HepG2 (cell line): ENCODE measurements around the gene MOV10L1. TPM values are rescaled to one million over a fixed set of nuclear protein-coding genes. Genes with fewer than 3 reads are reported as not detected.

Experiments
- EEA1 ChIP-seq: sonication (generic); formaldehyde crosslinking; IDR thresholded peaks from 2 replicates; pipeline ENCODE4 v1.5.1; 2020; ENCODE audit warnings: mild to moderate bottlenecking, missing genetic modification reagents, borderline replicate concordance
- FOXA3 ChIP-seq: IDR thresholded peaks from 2 replicates; pipeline ENCODE4 v1.6.1; 2016; ENCODE audit warnings: missing genetic modification reagents, missing compliant biosample characterization
- HOXA7 ChIP-seq: sonication (generic); formaldehyde crosslinking; IDR thresholded peaks from 2 replicates; pipeline ENCODE4 v1.8.1; 2022; ENCODE audit warnings: mild to moderate bottlenecking, missing genetic modification reagents, moderate library complexity
- IRX3 ChIP-seq: sonication (generic); formaldehyde crosslinking; IDR thresholded peaks from 2 replicates; pipeline ENCODE4 v1.8.1; 2023; ENCODE audit warnings: mild to moderate bottlenecking, low read depth, missing genetic modification reagents, borderline replicate concordance
- ISX ChIP-seq: sonication (generic); formaldehyde crosslinking; conservative IDR thresholded peaks from 2 replicates; pipeline ENCODE4 v1.5.0; 2020; ENCODE audit warnings: missing genetic modification reagents
- KAT8 ChIP-seq: IDR thresholded peaks from 2 replicates; pipeline ENCODE4 v1.6.1; 2016; ENCODE audit warnings: missing genetic modification reagents, missing compliant biosample characterization
- MIER3 ChIP-seq: IDR thresholded peaks from 2 replicates; pipeline ENCODE4 v1.6.1; 2016; ENCODE audit warnings: missing compliant biosample characterization, borderline replicate concordance
- NFRKB ChIP-seq: fragments of 450-650 bp; IDR thresholded peaks from 2 replicates; pipeline ENCODE4 v1.6.1; 2017
- NRL ChIP-seq: sonication (generic); formaldehyde crosslinking; IDR thresholded peaks from 2 replicates; pipeline ENCODE4 v1.5.0; 2020; ENCODE audit warnings: missing genetic modification reagents, mild to moderate bottlenecking, moderate library complexity, borderline replicate concordance
- SAP130 ChIP-seq: IDR thresholded peaks from 2 replicates; pipeline ENCODE4 v1.6.1; 2016; ENCODE audit warnings: low read depth
- SRY ChIP-seq: sonication (generic); formaldehyde crosslinking; IDR thresholded peaks from 2 replicates; pipeline ENCODE4 v1.8.0; 2022; ENCODE audit warnings: mild to moderate bottlenecking, missing genetic modification reagents
- YEATS4 ChIP-seq: sonication (generic); formaldehyde crosslinking; IDR thresholded peaks from 2 replicates; pipeline ENCODE4 v1.4.0; 2020; ENCODE audit warnings: missing genetic modification reagents, borderline replicate concordance
- ZNF224 ChIP-seq: sonication (generic); formaldehyde crosslinking; IDR thresholded peaks from 2 replicates; pipeline ENCODE4 v1.5.0; 2020; ENCODE audit warnings: mild to moderate bottlenecking, missing genetic modification reagents
- ZNF598 ChIP-seq: sonication (generic); formaldehyde crosslinking; IDR thresholded peaks from 2 replicates; pipeline ENCODE4 v1.5.1; 2020; ENCODE audit warnings: mild to moderate bottlenecking, missing genetic modification reagents, borderline replicate concordance
- ZSCAN31 ChIP-seq: sonication (generic); formaldehyde crosslinking; IDR thresholded peaks from 2 replicates; pipeline ENCODE4 v1.5.0; 2020; ENCODE audit warnings: low read depth, mild to moderate bottlenecking, missing genetic modification reagents
- polyA plus RNA-seq, 8 experiments: library from polyadenylated mRNA; depleted of rRNA in 3 of 8; stranded (reverse) in 7 of 8; unstranded in 1 of 8; fragments of >200 nt; fragmentation: Illumina TruSeq in 4 of 8; extraction: Trizol in 4 of 8; gene quantifications; 2 replicates each; pipeline versions ENCODE4 v1.2.1 to v1.2.3, GENCODE V29; 2011 to 2016; ENCODE audit warnings: low read depth in 4 of 8, missing spikeins in 1 of 8, mixed read lengths in 1 of 8; ENCODE audit not compliant: insufficient read depth in 1 of 8
- total RNA-seq, 5 experiments: library from RNA; depleted of rRNA; stranded (reverse); fragments of >200 nt; fragmentation: Illumina TruSeq; extraction: Trizol; gene quantifications; 2 replicates each; pipeline ENCODE4 v1.2.3, GENCODE V29; 2016; ENCODE audit warnings: low read depth in 1 of 5
- TF ChIP-seq, protein P1 (sequence below), 2 experiments: sonication (generic) in 1 of 2; formaldehyde crosslinking in 1 of 2; IDR thresholded peaks; 2 replicates each; pipeline versions ENCODE4 v1.4.0 to v1.6.1; 2018 to 2020; ENCODE audit warnings: missing genetic modification reagents in 2 of 2, borderline replicate concordance in 1 of 2, low read depth in 1 of 2, mild to moderate bottlenecking in 1 of 2, missing biosample characterization in 1 of 2
- TF ChIP-seq, protein P2 (sequence below): fragments of 450-650 bp; IDR thresholded peaks from 2 replicates; pipeline ENCODE4 v1.6.1; 2016
- TF ChIP-seq, protein P3 (sequence below): sonication (generic); formaldehyde crosslinking; IDR thresholded peaks from 2 replicates; pipeline ENCODE4 v1.9.0; 2021; ENCODE audit warnings: missing genetic modification reagents, mild to moderate bottlenecking, borderline replicate concordance
- TF ChIP-seq, protein P4 (sequence below): sonication (generic); formaldehyde crosslinking; IDR thresholded peaks from 2 replicates; pipeline ENCODE4 v1.4.0; 2020; ENCODE audit warnings: missing genetic modification reagents
- TF ChIP-seq, protein P5 (sequence below): IDR thresholded peaks from 2 replicates; pipeline ENCODE4 v1.6.1; 2012; ENCODE audit warnings: inconsistent platforms
- TF ChIP-seq, protein P6 (sequence below): sonication (generic); formaldehyde crosslinking; IDR thresholded peaks from 2 replicates; pipeline ENCODE4 v1.5.0; 2020; ENCODE audit warnings: mild to moderate bottlenecking, missing genetic modification reagents

Gene MOV10L1
- total and polyA plus RNA-seq, 2 of the 13 experiments (the other 11 are each of a cell fraction or from before 2014, with no cell fraction given) = 0.11 to 0.12 TPM

DNA sequence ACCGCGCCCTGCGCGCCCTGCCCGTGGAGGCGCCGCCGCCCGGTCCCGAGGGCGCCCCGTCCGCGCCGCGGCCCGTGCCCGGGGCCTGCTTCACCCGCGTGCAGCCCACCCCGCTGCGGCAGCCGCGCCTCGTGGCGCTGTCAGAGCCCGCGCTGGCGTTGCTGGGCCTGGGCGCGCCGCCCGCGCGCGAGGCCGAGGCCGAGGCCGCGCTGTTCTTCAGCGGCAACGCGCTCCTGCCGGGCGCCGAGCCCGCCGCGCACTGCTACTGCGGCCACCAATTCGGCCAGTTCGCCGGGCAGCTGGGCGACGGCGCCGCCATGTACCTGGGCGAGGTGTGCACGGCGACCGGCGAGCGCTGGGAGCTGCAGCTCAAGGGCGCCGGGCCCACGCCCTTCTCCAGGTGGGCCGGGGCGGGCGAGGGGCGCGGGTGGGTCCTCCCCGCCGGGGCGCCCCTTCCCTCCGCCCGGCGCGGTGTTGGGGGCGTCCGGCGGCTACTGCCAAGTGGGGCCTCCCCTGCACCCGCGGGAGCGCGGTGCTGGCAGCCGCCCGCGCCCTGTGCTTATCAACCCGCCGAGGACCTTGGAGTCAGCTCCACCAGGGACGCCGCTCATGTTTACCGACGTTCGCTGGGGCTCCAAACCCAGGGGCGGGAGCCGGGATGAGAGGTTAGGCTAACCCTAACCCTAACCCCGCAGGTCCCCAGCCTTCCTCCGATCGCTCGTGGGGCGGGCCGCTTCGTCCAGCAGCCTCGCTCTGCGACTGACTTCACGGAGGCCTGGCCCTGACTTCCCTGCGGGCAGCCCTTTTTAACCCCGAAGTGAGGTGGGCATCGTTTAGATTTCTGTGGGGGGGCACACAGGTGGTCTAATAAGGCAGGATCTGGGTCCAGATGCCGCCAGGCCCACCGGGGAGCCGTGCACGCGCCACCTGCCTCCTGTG is 111.7 kb downstream of the MOV10L1 start (continued):
- TF ChIP-seq FOXA3 (CRISPR knock-in tag) (peak; percentile 7; the same call in 1 of the 2 replicates), MIER3 (no peak), ZNF224 (CRISPR knock-in tag) (0 out of 2 replicates have a peak, but pooled peaks have one; percentile 17), SAP130 (0 out of 2 replicates have a peak, but pooled peaks have one; percentile 46), ZNF598 (0 out of 2 replicates have a peak, but pooled peaks have one; percentile 26), ZSCAN31 (CRISPR knock-in tag) (no peak; the same call in 1 of the 2 replicates), NFRKB (no peak), YEATS4 (peak; percentile 24; the same call in 1 of the 2 replicates), SRY (CRISPR knock-in tag) (peak; percentile 19; the same call in 1 of the 2 replicates), HOXA7 (no peak), EEA1 (no peak), NRL (CRISPR knock-in tag) (no peak; the same call in 1 of the 2 replicates), IRX3 (0 out of 2 replicates have a peak, but pooled peaks have one; percentile 61), ISX (CRISPR knock-in tag) (0 out of 2 replicates have a peak, but pooled peaks have one; percentile 20), KAT8 (CRISPR knock-in tag) (no peak)
- TF ChIP-seq, protein P1, sequence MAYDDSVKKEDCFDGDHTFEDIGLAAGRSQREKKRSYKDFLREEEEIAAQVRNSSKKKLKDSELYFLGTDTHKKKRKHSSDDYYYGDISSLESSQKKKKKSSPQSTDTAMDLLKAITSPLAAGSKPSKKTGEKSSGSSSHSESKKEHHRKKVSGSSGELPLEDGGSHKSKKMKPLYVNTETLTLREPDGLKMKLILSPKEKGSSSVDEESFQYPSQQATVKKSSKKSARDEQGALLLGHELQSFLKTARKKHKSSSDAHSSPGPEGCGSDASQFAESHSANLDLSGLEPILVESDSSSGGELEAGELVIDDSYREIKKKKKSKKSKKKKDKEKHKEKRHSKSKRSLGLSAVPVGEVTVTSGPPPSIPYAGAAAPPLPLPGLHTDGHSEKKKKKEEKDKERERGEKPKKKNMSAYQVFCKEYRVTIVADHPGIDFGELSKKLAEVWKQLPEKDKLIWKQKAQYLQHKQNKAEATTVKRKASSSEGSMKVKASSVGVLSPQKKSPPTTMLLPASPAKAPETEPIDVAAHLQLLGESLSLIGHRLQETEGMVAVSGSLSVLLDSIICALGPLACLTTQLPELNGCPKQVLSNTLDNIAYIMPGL (CRISPR knock-in tag; IDR thresholded peaks at IDR 0.05; ENCODE audit: borderline replicate concordance in 1 of 2, low read depth in 1 of 2) = peak in 1 of 2 experiments; percentile 16; a peak in 1 of 4 replicates
- TF ChIP-seq, protein P2, sequence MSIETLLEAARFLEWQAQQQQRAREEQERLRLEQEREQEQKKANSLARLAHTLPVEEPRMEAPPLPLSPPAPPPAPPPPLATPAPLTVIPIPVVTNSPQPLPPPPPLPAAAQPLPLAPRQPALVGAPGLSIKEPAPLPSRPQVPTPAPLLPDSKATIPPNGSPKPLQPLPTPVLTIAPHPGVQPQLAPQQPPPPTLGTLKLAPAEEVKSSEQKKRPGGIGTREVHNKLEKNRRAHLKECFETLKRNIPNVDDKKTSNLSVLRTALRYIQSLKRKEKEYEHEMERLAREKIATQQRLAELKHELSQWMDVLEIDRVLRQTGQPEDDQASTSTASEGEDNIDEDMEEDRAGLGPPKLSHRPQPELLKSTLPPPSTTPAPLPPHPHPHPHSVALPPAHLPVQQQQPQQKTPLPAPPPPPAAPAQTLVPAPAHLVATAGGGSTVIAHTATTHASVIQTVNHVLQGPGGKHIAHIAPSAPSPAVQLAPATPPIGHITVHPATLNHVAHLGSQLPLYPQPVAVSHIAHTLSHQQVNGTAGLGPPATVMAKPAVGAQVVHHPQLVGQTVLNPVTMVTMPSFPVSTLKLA = no peak
- TF ChIP-seq, protein P3, sequence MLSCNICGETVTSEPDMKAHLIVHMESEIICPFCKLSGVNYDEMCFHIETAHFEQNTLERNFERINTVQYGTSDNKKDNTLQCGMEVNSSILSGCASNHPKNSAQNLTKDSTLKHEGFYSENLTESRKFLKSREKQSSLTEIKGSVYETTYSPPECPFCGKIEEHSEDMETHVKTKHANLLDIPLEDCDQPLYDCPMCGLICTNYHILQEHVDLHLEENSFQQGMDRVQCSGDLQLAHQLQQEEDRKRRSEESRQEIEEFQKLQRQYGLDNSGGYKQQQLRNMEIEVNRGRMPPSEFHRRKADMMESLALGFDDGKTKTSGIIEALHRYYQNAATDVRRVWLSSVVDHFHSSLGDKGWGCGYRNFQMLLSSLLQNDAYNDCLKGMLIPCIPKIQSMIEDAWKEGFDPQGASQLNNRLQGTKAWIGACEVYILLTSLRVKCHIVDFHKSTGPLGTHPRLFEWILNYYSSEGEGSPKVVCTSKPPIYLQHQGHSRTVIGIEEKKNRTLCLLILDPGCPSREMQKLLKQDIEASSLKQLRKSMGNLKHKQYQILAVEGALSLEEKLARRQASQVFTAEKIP = no peak
- TF ChIP-seq, protein P4, sequence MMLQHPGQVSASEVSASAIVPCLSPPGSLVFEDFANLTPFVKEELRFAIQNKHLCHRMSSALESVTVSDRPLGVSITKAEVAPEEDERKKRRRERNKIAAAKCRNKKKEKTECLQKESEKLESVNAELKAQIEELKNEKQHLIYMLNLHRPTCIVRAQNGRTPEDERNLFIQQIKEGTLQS (CRISPR knock-in tag) = no peak
- TF ChIP-seq, protein P5, sequence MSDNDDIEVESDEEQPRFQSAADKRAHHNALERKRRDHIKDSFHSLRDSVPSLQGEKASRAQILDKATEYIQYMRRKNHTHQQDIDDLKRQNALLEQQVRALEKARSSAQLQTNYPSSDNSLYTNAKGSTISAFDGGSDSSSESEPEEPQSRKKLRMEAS = peak; percentile 31; the same call in 1 of the 2 replicates
- TF ChIP-seq, protein P6, sequence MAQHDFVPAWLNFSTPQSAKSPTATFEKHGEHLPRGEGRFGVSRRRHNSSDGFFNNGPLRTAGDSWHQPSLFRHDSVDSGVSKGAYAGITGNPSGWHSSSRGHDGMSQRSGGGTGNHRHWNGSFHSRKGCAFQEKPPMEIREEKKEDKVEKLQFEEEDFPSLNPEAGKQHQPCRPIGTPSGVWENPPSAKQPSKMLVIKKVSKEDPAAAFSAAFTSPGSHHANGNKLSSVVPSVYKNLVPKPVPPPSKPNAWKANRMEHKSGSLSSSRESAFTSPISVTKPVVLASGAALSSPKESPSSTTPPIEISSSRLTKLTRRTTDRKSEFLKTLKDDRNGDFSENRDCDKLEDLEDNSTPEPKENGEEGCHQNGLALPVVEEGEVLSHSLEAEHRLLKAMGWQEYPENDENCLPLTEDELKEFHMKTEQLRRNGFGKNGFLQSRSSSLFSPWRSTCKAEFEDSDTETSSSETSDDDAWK (CRISPR knock-in tag) = no peak
